BLaER1 treated with 17β-estradiol and CSF1 and Interleukin-3, amounts not matched to agents 10 nM and 100 nM (cell line): Measurements from ENCODE around the gene FADS2.

Experiments used
- H3K27ac ChIP-seq, 11 experiments: shearing (Covaris generic); formaldehyde crosslinking; 2 replicates each; pipeline ENCODE4 v1.8.1; 2022
- H3K27me3 ChIP-seq, 11 experiments: shearing (Covaris generic); formaldehyde crosslinking; 2 replicates each; pipeline ENCODE4 v1.8.1; 2022
- H3K36me3 ChIP-seq, 11 experiments: shearing (Covaris generic); formaldehyde crosslinking; 2 replicates each; pipeline ENCODE4 v1.8.1; 2022
- H3K4me1 ChIP-seq, 10 experiments: shearing (Covaris generic); formaldehyde crosslinking; 2 replicates each; pipeline ENCODE4 v1.8.1; 2022
- H3K4me2 ChIP-seq, 11 experiments: shearing (Covaris generic); formaldehyde crosslinking; 2 replicates each; pipeline ENCODE4 v1.8.1; 2022
- H3K4me3 ChIP-seq, 10 experiments: shearing (Covaris generic); formaldehyde crosslinking; 2 replicates each; pipeline ENCODE4 v1.8.1; 2022
- H3K9ac ChIP-seq, 11 experiments: shearing (Covaris generic); formaldehyde crosslinking; 2 replicates each; pipeline ENCODE4 v1.8.1; 2022
- H3K9me3 ChIP-seq, 11 experiments: shearing (Covaris generic); formaldehyde crosslinking; replicated peaks in 1 of 11; 2 replicates each; pipeline ENCODE4 v1.8.1; 2022
- H4K20me1 ChIP-seq, 11 experiments: shearing (Covaris generic); formaldehyde crosslinking; 2 replicates each; pipeline ENCODE4 v1.8.1; 2022
- Cebpa-rat ChIP-seq, 11 experiments: shearing (Covaris generic); IDR thresholded peaks; 2 replicates each; pipeline ENCODE4 v1.8.1; 2022

Gene FADS2

GRCh38 chr11:61833471-61833870 lies 5.4 kb downstream of the FADS2 start:
- H3K27me3 ChIP-seq = no peaks in the 10 kb centered on the region
- peak overlapping the region; percentile 74 to 99 (median 92) for H3K27ac ChIP-seq
- no peaks in the 10 kb centered on the region for H3K9me3 ChIP-seq
- H3K4me2 ChIP-seq = peak overlapping the region; percentile 91 to 100 (median 98)
- H3K9ac ChIP-seq = peak overlapping the region; percentile 74 to 97 (median 84); a peak in 20 of 22 replicates
- peaks cover 0 to 53% (median 39%) of the 10 kb centered on the region in 11 experiments; a peak in 17 of 22 replicates for H4K20me1 ChIP-seq
- H3K4me3 ChIP-seq = peak overlapping the region in 9 of 10 experiments; percentile 11 to 97 (median 31); a peak in 10 of 20 replicates
- H3K36me3 ChIP-seq = peaks cover 11 to 55% (median 26%) of the 10 kb centered on the region in 11 experiments; a peak in 21 of 22 replicates
- peaks cover 72 to 82% (median 77%) of the 10 kb centered on the region in 10 experiments for H3K4me1 ChIP-seq
- TF ChIP-seq Cebpa-rat (IDR thresholded peaks at IDR 0.05) = no peak

GRCh38 chr11:61833926-61834277 lies 5.8 kb downstream of the FADS2 start:
- Histone ChIP-seq H3K27ac (peak overlapping the region; percentile 74 to 99 (median 92)), H3K4me2 (peak overlapping the region; percentile 91 to 100 (median 98))

GRCh38 chr11:61834278-61835048 lies 6.4 kb downstream of the FADS2 start:
- H3K36me3 ChIP-seq = peaks cover 19 to 65% (median 36%) of the 10 kb centered on the region in 11 experiments
- peak overlapping the region; percentile 74 to 97 (median 84) for H3K9ac ChIP-seq
- H3K27ac ChIP-seq = peak overlapping the region; percentile 74 to 99 (median 92)
- H3K4me2 ChIP-seq = peak overlapping the region; percentile 91 to 100 (median 98)
- peaks cover 0 to 57% (median 33%) of the 10 kb centered on the region in 11 experiments; a peak in 17 of 22 replicates for H4K20me1 ChIP-seq
- H3K4me3 ChIP-seq = peak overlapping the region in 9 of 10 experiments; percentile 11 to 97 (median 31); a peak in 13 of 20 replicates
- 0 out of 22 replicates have a peak, but pooled peaks of 1 of the 11 experiments have one; percentile 35 for TF ChIP-seq Cebpa-rat (IDR thresholded peaks at IDR 0.05)
- H3K27me3 ChIP-seq = no peaks in the 10 kb centered on the region
- peaks cover 70 to 79% (median 75%) of the 10 kb centered on the region in 10 experiments for H3K4me1 ChIP-seq
- H3K9me3 ChIP-seq = no peaks in the 10 kb centered on the region

More at GRCh38 chr11:61833926-61834277, 5.8 kb downstream of the FADS2 start:
- Histone ChIP-seq H3K9me3 (no peaks in the 10 kb centered on the region), H3K36me3 (peaks cover 15 to 59% (median 30%) of the 10 kb centered on the region in 11 experiments; a peak in 21 of 22 replicates), H4K20me1 (peaks cover 0 to 57% (median 39%) of the 10 kb centered on the region in 11 experiments; a peak in 17 of 22 replicates), H3K27me3 (no peaks in the 10 kb centered on the region), H3K4me1 (peaks cover 72 to 82% (median 77%) of the 10 kb centered on the region in 10 experiments), H3K9ac (peak overlapping the region; percentile 74 to 97 (median 84)), H3K4me3 (peak overlapping the region in 9 of 10 experiments; percentile 11 to 97 (median 30); a peak in 12 of 20 replicates)
- TF ChIP-seq Cebpa-rat (IDR thresholded peaks at IDR 0.05) = no peak

GRCh38 chr11:61836193-61836592 lies 8.1 kb downstream of the FADS2 start:
- H3K4me2 ChIP-seq = peak overlapping the region; percentile 91 to 100 (median 98); a peak in 21 of 22 replicates
- H4K20me1 ChIP-seq = peaks cover 0 to 57% (median 19%) of the 10 kb centered on the region in 11 experiments; a peak in 14 of 22 replicates
- peaks cover 53 to 61% (median 58%) of the 10 kb centered on the region in 10 experiments for H3K4me1 ChIP-seq
- H3K27me3 ChIP-seq = no peaks in the 10 kb centered on the region
- no peaks in the 10 kb centered on the region for H3K9me3 ChIP-seq
- H3K27ac ChIP-seq = peak overlapping the region in 10 of 11 experiments; percentile 75 to 99 (median 94); a peak in 20 of 22 replicates
- peak overlapping the region in 10 of 11 experiments; percentile 78 to 97 (median 88); a peak in 17 of 22 replicates for H3K9ac ChIP-seq
- H3K4me3 ChIP-seq = peak overlapping the region in 1 of 10 experiments; percentile 33; a peak in 2 of 20 replicates
- no peak for TF ChIP-seq Cebpa-rat (IDR thresholded peaks at IDR 0.05)
- peaks cover 36 to 81% (median 53%) of the 10 kb centered on the region in 11 experiments for H3K36me3 ChIP-seq

GRCh38 chr11:61837411-61838005 lies 9.4 kb downstream of the FADS2 start:
- Histone ChIP-seq H3K4me1 (peaks cover 40 to 48% (median 45%) of the 10 kb centered on the region in 10 experiments), H3K4me2 (peak overlapping the region in 1 of 11 experiments; percentile 5; a peak in 3 of 22 replicates), H3K27ac (peak overlapping the region in 7 of 11 experiments; percentile 14 to 99 (median 43); a peak in 10 of 22 replicates), H3K4me3 (no peak overlapping the region), H3K9me3 (no peaks in the 10 kb centered on the region), H3K27me3 (no peaks in the 10 kb centered on the region), H3K36me3 (peaks cover 50 to 81% (median 62%) of the 10 kb centered on the region in 11 experiments), H3K9ac (peak overlapping the region in 1 of 11 experiments; percentile 6; a peak in 2 of 22 replicates), H4K20me1 (peaks cover 0 to 54% (median 8%) of the 10 kb centered on the region in 11 experiments; a peak in 11 of 22 replicates)
- TF ChIP-seq Cebpa-rat (IDR thresholded peaks at IDR 0.05) = no peak

GRCh38 chr11:61838501-61838900 lies 10.4 kb downstream of the FADS2 start:
- Histone ChIP-seq H3K9me3 (no peaks in the 10 kb centered on the region), H3K9ac (no peak overlapping the region), H3K36me3 (peaks cover 60 to 81% (median 68%) of the 10 kb centered on the region in 11 experiments), H3K4me1 (peaks cover 30 to 38% (median 35%) of the 10 kb centered on the region in 10 experiments), H4K20me1 (peaks cover 0 to 58% (median 0%) of the 10 kb centered on the region in 11 experiments; a peak in 9 of 22 replicates), H3K27ac (peak overlapping the region in 3 of 11 experiments; percentile 19 to 59 (median 53); a peak in 5 of 22 replicates), H3K27me3 (no peaks in the 10 kb centered on the region), H3K4me3 (no peak overlapping the region), H3K4me2 (no peak overlapping the region)
- no peak for TF ChIP-seq Cebpa-rat (IDR thresholded peaks at IDR 0.05)

GRCh38 chr11:61838921-61839320 lies 10.8 kb downstream of the FADS2 start:
- Histone ChIP-seq H3K9ac (no peak overlapping the region), H3K27ac (peak overlapping the region in 2 of 11 experiments; percentile 19 to 59; a peak in 2 of 22 replicates), H3K4me1 (peaks cover 26 to 34% (median 31%) of the 10 kb centered on the region in 10 experiments), H3K36me3 (peaks cover 64 to 81% (median 72%) of the 10 kb centered on the region in 11 experiments), H3K4me2 (no peak overlapping the region), H3K4me3 (no peak overlapping the region), H3K27me3 (no peaks in the 10 kb centered on the region), H3K9me3 (no peaks in the 10 kb centered on the region), H4K20me1 (peaks cover 0 to 58% (median 0%) of the 10 kb centered on the region in 11 experiments; a peak in 9 of 22 replicates)
- TF ChIP-seq Cebpa-rat (IDR thresholded peaks at IDR 0.05) = no peak

GRCh38 chr11:61839742-61840141 lies 11.6 kb downstream of the FADS2 start:
- no peak for TF ChIP-seq Cebpa-rat (IDR thresholded peaks at IDR 0.05)
- Histone ChIP-seq H4K20me1 (peaks cover 0 to 59% (median 0%) of the 10 kb centered on the region in 11 experiments; a peak in 9 of 22 replicates), H3K4me1 (peaks cover 18 to 28% (median 25%) of the 10 kb centered on the region in 10 experiments), H3K9ac (no peak overlapping the region), H3K36me3 (peaks cover 72 to 86% (median 80%) of the 10 kb centered on the region in 11 experiments), H3K4me2 (no peak overlapping the region), H3K9me3 (no peaks in the 10 kb centered on the region), H3K27ac (no peak overlapping the region), H3K27me3 (no peaks in the 10 kb centered on the region), H3K4me3 (no peak overlapping the region)
